GM18526 (cell line): Measurements from ENCODE around the gene NECTIN1.

ENCODE experiments used
- POLR2A ChIP-seq: IDR thresholded peaks from 3 replicates; pipeline ENCODE4 v1.6.1; 2011; ENCODE audit not compliant: insufficient read length; ENCODE audit errors: extremely low read depth

The NECTIN1 gene

DNA sequence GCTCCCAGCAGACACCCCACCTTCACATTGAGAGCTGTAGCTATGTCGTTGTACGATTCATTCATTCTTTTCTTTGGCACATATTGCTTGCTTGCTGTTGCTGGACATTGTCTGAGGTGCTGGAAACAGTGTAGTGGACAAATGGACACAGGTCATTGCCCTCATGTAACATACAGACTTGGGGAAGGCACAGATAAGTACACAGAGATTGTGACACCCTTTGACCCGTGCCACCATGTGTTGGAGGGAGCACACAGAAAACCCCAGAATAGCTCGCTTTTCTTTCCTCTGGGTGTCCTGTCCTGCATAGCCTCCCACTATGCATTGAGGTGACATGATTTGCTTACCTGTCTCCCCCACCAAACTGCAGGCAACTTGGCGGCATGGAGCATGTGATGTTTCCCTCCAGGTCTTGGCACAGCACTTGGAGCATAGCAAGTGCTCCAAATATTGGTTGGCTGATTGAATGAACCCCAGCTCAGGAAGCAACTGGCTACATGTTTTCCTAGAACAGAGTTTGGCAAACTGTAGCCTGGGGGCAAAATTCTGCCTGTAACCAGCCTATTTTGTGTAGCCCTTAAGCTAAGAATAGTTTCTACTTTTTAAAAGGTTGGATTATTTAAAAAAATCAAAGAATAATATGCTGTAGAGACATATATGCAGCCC, 30.9 kb upstream of the NECTIN1 start:
- no peak for TF ChIP-seq POLR2A

DNA sequence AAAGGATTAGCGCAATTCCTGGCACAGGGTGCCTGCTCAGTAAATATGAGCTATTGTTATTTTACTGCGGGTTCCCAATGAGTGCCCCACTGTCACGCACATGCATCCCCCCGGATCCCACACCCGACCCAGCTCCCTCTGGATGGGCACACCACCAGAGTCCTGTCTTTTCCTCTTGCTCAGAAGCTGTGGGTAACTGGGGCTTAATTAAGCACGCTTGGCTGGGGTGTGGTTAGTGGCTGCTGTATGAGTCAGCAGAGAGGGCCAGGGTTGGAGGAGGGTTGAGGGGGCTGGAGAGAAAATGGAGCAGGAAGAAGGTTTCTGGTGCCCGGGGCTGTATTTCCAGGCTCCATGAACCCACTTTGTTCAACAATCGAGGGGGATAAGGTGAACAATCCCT, 30.3 kb upstream of the NECTIN1 start:
- no peak for TF ChIP-seq POLR2A

DNA sequence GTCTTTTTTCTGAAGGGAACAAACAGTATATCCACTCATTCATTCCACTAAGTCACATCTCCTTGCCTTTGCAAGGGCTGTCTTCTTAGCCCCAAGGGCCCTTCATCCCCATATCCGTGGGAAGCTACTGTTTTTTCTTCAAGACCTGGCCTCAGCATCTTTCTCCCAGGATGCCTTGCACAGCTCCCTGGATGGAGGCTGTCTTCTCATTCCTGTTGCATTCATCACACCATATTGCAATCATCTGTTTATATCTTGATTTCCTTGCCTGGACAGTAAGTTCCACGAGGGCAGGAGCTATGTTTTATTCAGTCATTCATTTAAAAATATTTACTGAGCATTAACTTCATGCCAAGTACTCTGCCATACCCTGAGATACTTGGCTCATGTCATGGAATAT, 29.3 kb upstream of the NECTIN1 start:
- TF ChIP-seq POLR2A, result no peak

DNA sequence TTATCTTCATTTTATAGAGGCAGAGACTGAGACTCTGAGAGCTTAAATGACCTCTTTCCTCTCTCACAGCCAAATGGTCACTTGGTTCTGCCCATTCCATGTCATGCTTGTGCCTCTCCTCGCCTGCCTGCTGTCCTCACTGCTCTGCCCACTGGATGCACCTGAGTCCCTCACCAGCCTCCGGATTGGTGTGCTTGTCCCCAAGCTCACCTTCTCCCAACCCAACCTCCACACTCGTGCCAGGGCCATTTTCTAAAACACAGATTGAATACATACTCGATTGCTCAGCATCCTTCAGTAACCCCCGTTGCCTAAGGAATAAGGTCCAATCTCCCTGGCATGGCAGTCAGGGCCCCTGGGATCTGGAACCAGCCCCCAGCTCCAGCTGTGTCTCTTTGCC, 28.4 kb upstream of the NECTIN1 start:
- no peak for TF ChIP-seq POLR2A

DNA sequence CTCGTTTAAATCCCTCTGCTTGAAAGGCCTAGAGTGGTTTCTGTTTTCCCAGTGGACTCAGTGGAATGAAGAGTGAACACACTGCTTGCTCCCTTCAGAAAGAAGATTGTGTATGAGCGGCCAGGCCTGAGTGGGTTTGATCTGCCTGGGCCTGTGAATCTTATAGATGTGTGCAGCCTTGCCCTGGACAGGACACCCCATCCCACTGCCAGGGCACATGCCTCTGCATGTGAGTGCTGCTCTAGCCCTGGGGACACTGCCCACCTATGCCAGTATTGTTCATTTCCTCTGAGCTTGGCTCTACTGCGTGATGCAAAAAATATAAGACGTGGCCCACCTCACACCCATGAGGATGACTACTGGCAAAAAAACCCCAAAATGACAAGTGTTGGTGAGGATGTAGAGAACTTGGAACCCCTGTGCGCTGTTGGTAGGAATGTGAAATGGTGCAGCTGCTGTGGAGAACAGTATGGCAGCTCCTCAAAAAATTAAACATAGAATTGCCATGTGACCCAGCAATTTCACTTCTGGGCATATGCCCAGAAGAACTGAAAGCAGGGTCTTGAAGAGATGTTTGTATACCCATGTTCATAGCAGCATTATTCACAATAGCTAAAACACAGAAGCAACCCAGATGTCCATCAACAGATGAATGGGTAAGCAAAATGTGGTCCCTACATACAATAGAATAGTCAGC, 27.3 kb upstream of the NECTIN1 start:
- no peak for TF ChIP-seq POLR2A

DNA sequence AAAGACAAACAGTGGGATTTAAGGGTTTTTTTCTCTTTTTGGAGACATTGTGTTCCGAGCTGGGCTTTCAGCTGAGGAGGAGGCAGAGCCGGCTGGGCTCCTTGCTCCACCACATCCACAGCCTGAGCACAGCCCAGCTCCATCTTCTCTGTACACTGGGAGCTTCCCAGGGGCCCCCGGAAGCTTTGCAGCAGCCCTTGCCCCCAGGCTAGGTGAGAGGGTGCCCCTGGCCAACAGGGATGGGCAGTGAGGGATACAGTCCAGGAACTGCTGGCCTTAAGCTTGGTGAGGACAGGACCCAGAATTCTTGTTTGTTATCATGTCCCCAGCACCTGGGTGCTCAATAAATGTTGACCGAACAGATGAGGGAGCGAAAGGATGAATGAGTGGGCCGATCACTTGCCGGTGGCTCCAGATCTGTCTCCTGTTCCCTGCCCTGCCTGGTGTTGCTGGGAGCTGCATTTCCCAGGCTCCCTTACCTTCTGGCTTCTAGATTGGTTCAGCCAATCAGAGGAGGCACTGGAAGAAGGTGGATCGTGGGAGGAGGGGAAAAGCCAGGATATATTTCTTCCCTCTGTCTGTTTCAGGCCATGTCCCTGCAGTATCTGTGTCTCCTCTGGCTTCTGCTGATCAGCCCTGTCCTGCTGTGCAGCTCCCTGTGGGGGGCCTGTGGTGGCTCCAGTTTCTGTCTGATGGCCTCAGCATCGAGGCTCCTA, 26.5 kb upstream of the NECTIN1 start:
- TF ChIP-seq POLR2A, result no peak

DNA sequence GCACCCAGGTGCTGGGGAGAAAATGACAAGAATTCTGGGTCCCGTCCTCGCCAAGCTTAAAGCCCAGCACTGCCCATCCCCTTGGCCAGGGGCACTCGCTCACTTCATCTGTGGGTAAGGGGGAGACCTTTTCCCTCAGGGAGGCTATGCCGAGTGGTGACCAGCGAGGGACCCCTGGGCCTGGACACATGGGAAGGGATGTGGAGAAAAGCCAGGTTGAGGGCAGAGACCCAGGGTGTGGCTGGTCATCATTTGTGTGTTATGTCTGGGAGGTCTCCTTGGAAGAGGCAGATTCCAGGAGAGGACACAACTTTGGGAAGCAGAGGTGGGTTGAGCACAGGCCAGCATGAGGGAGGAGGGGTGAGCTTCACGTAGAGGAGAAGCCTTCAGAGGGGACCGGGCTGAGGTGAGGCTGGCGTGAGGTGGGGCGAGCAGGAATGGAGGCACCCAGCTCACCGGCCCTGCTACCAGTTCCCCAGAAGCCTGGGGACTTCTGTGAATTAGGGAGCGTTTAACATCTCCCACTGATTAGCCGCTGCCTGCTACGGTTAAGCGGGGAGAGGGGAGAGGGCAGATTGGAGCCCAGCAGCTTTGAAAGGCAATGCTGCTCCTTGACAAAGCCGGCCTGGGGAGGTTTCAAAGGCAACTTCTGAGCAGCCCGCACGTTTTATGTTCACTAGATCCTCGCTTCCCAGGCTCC, 25.8 kb upstream of the NECTIN1 start:
- TF ChIP-seq POLR2A, result no peak

DNA sequence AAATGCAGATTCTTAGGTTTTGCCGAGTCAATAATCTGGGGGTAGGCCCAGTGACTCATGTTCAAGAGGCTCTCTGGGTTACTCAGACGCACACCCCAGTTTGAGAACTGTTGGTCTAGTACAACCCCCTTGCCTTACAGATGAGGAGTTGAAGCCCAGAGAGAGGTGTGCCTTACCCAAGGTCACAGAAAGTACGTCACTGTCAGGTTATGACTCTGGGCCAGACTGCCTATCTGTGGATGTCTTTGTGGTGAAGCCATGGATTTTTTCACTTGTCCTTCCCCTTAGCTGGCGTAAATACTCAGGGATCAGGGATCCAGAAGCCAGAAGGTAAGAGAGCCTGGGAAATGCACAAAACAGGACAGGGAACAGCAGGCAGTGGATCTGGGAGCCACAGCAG, 25.2 kb upstream of the NECTIN1 start:
- no peak for TF ChIP-seq POLR2A

DNA sequence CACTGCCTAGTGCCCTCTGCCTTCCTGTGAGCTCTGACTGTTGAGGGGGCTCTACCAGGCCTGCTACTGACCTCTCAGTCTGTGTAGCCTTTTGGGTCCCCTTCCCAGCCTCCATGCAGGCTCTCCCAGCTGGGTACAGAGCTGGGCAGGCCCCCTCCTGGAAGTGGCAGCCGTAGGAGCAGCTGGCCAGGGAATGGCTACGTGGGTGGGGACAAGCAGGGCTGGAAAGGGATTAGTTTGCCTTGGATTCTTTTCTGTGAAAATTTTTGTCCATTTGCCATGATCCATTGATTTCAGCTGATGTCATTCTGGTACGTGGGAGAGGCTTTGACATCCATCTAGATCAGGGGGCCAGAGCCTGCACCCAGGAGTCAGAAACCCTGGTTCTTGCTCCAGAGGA, 23.9 kb upstream of the NECTIN1 start:
- no peak for TF ChIP-seq POLR2A

DNA sequence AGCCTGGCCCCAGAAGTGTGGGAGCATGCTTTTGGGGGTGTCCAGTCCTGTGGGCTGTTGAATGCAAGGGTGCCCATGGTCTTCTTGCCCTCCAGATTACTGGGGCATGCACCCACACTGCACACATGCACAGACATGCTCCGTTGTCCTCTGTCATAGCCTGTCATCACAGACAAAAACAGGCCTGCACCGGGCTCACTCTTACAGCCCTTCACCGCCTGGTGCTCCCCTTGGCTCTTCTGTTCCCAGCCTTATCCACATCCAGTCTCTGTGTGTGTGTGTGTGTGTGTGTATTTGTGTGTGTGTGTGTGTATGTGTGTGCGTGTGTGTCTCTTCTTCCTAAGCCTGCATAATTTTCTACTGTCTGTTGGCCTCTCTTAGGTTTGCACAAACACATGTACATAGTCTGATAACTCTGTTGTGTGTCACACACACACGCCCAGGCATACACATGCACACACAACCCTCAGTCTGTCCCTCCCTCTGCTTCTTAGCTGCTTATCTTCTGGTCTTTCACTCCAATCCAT, 23.4 kb upstream of the NECTIN1 start:
- TF ChIP-seq POLR2A, result no peak

DNA sequence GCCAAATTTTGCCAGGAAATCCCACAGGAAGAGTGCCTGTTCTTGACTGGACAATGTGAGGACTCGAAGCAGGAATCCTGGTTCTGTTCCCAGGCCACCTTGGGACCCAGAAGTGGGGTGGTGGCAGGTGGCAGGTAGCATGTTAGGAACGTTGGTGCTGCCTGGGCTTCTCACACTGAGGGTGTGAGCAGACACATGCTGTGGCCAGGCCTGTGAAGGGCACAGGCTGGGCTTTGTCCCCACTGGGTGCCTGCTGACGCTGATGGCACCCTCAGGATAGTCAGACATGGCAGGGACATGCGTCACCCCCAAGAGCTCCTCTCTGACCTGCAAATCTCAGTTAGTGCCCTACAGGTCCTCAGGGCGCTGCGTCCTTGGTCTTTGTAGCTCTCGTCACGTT, 21.1 kb upstream of the NECTIN1 start:
- TF ChIP-seq POLR2A, result no peak

DNA sequence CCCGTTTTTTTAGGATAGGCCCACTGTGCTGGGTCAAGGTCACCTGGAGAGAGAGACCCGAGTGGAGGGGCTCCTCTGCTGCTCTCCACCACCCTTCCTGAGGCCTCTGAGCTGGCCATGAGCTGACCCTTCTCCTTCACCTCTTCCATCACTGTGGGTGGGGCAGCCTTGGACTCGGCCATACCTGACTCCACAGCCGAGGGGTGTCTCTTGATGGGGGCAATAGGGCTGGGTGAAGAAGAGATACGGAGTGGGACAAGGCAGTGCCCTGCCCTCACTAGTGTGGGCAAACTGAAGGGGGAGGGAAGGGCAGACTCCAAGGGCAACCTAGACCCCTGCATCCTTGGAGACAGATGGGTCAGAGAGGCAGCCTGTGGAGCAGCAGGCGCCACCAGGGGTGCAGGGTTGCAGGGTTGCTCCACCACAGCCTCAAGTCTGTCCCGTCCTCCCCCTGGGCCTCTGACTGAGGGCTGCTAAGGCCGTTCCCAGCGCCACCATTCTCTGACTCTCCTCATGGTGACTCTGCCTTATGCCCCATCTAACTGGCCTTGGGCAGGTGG, 20.1 kb upstream of the NECTIN1 start:
- no peak for TF ChIP-seq POLR2A

DNA sequence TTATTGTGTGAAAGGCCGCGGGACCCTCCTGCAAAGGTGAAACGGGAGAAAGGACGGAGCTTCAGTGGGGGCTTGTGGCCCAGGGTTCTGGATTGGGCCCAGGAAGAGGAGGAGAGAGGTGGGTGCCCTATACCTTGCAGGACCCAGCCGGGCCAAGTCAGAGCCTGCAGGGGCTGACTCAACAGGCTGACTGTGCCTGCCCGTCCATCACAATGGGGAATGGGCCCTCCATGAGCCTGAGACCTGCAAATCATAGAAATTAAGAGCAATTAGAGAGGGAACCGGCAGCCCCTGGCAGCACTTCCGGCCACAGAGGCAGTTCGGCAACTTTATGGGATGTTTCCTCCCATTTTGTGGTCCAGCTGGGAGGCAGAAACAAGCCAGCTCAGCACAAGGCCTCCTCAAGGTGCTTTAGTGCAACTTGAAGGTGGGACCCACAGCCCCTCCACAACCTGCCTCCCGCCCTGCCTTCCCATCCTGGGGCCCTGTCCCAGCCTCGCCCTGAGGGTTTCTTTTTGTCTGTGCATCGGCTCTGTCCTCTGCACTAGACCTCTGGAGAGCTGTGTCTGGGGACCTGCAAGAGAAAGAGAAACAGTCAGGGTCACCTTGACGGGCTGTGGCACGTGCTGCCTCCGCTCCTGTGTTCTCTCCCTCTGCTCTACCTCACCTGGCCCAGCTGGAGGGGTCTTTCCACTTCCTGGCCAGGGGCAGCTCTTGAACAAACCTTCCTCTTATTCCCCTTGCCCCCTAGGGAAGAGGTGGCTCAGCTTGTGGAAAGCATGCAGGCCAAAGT, 19.1 kb upstream of the NECTIN1 start:
- TF ChIP-seq POLR2A, result no peak

DNA sequence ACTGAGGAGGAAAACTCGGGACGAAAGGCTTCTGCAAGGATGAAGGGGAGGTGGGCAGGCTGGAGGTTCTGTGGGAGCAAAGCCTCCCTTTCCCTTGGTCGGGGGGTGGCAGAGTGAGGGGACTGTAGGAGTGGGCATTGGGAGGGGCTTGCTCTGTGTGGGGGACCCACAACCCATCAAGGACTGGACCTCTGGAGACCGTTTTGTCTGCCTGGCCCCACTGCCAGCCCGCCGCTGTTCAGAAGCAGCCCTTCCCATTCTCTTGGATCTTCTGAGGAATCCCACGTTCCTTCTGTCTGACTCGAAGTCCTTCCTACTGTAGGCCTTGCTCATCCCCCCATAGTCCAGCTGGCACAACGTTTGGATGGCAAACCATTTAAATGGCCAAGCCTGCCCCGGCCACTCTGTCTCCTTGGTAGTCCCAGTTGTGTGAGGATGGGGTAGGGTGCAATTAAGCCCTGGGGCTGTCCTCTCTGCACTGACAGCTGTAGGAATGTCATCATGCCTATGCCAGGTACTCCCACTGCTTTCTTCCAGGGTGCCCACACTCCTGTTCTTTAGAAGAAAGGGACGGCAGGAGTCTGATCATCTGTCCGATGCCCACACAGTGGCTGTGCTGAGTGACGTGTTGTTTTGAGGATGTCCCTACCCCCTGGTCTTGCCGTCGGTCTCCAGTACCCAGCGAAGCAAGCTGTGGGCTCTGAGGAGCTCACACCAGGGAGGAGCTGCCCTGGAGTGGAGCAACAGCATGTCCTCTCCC, 17.0 kb upstream of the NECTIN1 start:
- TF ChIP-seq POLR2A, result no peak
